ENCODE results near the gene MITF.

Gene MITF

DNA sequence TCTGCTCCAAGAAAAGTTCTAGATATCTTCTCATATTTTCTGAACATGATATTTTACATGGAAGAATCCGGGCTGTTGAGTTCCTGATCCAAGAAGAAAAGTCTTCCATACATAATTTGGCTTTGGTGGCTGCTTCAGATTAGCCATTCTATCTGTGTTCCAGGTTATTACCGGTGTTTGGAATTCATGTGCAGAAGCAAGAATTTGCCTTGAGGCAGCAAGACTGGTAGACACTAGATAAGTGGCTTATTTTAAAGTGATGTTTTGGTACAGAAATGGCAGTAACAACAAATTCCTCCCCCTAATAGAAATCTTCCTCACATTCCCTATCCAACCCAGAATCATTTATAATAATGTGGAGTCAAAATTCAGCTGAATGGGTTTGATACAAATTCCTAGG lies 29.2 kb downstream of the MITF start:
- no peak for DNase-seq (ENCODE audit: low spot score)
- no peak for TF ChIP-seq CTCF (IDR thresholded peaks at IDR 0.05; ENCODE audit: extremely low read depth, missing control alignments)

GRCh38 chr3:69770219-69770618 lies 31.0 kb downstream of the MITF start:
- no peak for DNase-seq (ENCODE audit: low spot score)

GRCh38 chr3:69770976-69771634 lies 31.8 kb downstream of the MITF start:
- no peak for DNase-seq (ENCODE audit: low spot score)
- no peak for TF ChIP-seq CTCF (IDR thresholded peaks at IDR 0.05; ENCODE audit: extremely low read depth, missing control alignments)

More at GRCh38 chr3:69770219-69770618, 31.0 kb downstream of the MITF start:
- TF ChIP-seq CTCF (IDR thresholded peaks at IDR 0.05; ENCODE audit: extremely low read depth, missing control alignments), result no peak

DNA sequence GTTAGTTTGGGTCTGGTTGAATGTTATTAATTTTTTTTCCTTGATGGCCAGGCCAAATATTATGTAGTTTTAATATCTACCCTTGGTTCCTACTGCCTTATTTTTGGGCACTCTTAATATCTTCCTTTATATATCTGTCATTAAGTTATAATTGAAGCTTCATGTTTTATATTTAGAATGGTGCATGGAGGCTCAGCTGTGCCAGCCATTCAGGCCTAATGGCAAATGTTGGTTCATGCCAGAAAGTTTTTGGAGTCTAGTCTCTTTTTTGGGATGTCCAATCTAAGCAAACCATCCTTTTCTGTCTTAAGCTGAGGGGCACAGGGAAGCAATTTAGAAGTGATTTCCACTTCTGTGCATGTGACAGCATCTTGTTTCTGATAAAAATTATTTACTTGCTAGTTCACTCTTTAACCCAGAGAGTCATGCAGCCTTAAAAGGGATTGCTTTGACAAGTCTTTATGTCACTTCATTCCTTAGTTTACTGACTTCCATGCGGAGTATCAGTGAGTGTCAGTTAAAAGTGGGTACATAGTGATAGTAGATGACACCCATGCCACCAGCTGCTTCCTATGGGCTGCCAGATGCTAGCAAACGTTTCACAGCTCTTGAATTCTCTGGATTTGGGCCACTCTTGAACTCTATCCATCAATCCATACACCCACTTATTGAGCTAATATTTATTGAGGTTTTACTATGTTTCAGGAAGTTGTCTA lies 33.0 kb downstream of the MITF start:
- no peak for DNase-seq (ENCODE audit: low spot score)
- TF ChIP-seq CTCF (IDR thresholded peaks at IDR 0.05; ENCODE audit: extremely low read depth, missing control alignments), result no peak

DNA sequence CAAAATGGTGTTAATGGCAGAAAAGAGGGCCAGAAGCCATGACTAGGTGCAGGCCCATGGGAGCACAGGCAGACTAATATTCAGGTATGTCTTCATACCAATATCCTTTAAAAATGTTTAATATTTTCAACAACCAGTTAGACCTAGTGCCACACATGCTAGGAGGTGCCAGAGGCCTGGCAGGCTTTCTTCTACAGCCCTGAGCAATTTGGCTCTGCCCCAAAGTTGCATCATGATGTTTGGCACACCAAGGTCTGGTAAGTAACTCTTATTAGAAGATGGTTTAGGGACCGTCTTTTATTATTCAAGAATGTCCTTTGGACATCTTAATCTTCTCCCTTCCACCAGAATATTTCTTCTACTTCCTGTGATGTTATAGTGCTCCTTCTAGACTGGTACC lies 34.8 kb downstream of the MITF start:
- no peak for DNase-seq (ENCODE audit: low spot score)
- TF ChIP-seq CTCF (IDR thresholded peaks at IDR 0.05; ENCODE audit: extremely low read depth, missing control alignments), result no peak

GRCh38 chr3:69775751-69776150 lies 36.5 kb downstream of the MITF start:
- no peak for DNase-seq (ENCODE audit: low spot score)
- no peak for TF ChIP-seq CTCF (IDR thresholded peaks at IDR 0.05; ENCODE audit: extremely low read depth, missing control alignments)

DNA sequence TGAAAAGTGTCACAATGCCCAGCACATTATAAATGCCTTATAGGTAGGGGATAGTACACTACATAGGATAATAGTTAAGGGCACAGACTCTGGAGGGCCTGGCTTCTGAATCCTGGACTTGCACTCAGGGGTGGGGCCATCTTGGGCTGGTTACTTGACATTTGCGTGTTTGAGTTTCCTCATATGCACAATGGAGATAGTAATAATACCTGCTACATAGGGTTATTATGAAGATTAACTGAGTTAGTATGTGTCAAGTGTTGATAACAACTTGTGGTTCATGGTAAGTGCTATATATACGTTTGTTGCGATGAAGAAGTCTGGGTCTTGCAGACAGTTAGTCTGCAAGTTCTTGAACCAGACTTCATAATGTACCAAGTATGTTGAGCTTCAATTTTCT lies 37.0 kb downstream of the MITF start:
- TF ChIP-seq CTCF (IDR thresholded peaks at IDR 0.05; ENCODE audit: extremely low read depth, missing control alignments), result no peak
- DNase-seq (ENCODE audit: low spot score), result no peak

All from GM20000 (cell line).